Stomach smooth muscle (tissue), 2 donors: Measurements from ENCODE around the gene SLC5A2.

Source experiments
- H3K27ac ChIP-seq: one replicate; pipeline ENCODE4 v1.7.0; 2013; ENCODE audit warnings: mild to moderate bottlenecking, low read length, inconsistent platforms
- H3K27me3 ChIP-seq, 2 donors: one replicate each; pipeline ENCODE4 v1.7.0; 2013; ENCODE audit warnings: low read length in 2 of 2; ENCODE audit not compliant: insufficient read depth in 2 of 2, control insufficient read depth in 1 of 2
- H3K36me3 ChIP-seq, 2 donors: one replicate each; pipeline ENCODE4 v1.7.0; 2013; ENCODE audit warnings: low read length in 2 of 2; ENCODE audit not compliant: control insufficient read depth in 2 of 2, insufficient read depth in 2 of 2
- H3K4me1 ChIP-seq: one replicate; pipeline ENCODE4 v1.7.0; 2013; ENCODE audit warnings: low read length; ENCODE audit not compliant: control insufficient read depth, insufficient read depth
- H3K4me3 ChIP-seq, 2 donors: one replicate each; pipeline ENCODE4 v1.7.0; 2013; ENCODE audit warnings: low read length in 2 of 2
- H3K9ac ChIP-seq, 2 donors: one replicate each; pipeline ENCODE4 v1.7.0; 2013; ENCODE audit warnings: low read length in 2 of 2, mild to moderate bottlenecking in 1 of 2
- H3K9me3 ChIP-seq, 2 donors: one replicate each; pipeline ENCODE4 v1.7.0; 2013; ENCODE audit warnings: low read length in 2 of 2; ENCODE audit not compliant: control insufficient read depth in 2 of 2
- donor health status: healthy.
- donor health status: Pancreatic carcinoma.

SLC5A2 gene

DNA sequence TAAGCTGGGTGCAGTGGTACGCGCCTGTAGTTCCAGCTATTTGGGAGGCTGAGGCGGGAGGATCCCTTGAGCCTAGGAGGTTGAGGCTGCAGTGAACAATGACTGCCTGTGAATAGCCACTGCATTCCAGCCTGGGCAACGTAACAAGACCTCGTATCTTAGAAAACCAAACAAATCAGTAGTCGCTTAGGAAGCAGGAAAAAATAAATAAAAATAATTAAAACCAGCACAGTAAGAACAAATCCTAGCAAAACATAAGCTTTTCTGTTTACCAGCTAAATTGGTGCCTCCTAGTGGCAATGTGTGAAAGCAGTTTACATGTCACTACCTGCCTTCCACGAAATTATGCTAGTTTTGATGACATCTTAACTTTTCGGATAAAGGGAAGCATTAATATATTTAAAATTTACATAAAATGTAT lies 22.3 kb upstream of the SLC5A2 start:
- H3K4me1 ChIP-seq: peaks cover 34% of the 10 kb centered on the region
- H3K27me3 ChIP-seq: no peaks in the 10 kb centered on the region
- H3K27ac ChIP-seq: peak overlapping the region; percentile 86
- H3K4me3 ChIP-seq: peak overlapping the region; percentile 78 to 95
- no peaks in the 10 kb centered on the region for H3K9me3 ChIP-seq
- peak overlapping the region in 1 of 2 donors; percentile 56 for H3K9ac ChIP-seq
- H3K36me3 ChIP-seq: peaks cover 9 to 12% of the 10 kb centered on the region in 2 donors

DNA sequence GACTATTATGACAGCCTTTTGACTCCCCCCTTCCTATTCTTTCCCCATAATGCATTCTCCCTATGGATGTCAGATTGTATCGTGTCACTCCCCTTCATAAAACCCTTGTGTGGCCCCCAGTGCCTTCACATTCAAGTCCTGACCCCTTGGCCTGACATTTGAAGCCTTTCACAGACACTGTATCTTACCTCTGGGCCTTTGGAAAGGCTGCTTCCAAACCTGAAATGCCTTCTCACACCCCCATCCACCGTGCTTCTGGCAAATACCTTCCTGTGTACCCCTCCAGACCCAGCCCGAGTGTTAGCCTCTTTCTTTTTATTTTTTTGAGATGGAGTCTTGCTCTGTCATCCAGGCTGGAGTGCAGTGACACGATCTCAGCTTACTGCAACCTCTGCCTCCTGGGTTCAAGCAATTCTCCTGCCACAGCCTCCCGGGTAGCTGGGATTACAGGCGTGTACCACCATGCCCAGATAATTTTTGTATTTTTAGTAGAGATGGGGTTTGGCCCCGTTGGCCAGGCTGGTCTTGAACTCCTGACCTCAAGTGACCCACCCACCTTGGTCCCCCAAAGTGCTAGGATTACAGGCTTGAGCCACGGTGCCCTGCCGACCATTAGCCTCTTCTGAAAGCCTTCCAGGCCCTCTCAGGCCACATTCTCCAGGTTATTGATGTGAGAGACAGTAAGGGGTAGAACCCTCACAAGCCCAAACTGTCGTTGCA lies 21.6 kb upstream of the SLC5A2 start:
- H3K36me3 ChIP-seq: peaks cover 11 to 15% of the 10 kb centered on the region in 2 donors
- peaks cover 28% of the 10 kb centered on the region for H3K4me1 ChIP-seq
- H3K9me3 ChIP-seq: no peaks in the 10 kb centered on the region
- H3K4me3 ChIP-seq: no peak overlapping the region
- no peaks in the 10 kb centered on the region for H3K27me3 ChIP-seq
- no peak overlapping the region for H3K27ac ChIP-seq
- H3K9ac ChIP-seq: no peak overlapping the region

DNA sequence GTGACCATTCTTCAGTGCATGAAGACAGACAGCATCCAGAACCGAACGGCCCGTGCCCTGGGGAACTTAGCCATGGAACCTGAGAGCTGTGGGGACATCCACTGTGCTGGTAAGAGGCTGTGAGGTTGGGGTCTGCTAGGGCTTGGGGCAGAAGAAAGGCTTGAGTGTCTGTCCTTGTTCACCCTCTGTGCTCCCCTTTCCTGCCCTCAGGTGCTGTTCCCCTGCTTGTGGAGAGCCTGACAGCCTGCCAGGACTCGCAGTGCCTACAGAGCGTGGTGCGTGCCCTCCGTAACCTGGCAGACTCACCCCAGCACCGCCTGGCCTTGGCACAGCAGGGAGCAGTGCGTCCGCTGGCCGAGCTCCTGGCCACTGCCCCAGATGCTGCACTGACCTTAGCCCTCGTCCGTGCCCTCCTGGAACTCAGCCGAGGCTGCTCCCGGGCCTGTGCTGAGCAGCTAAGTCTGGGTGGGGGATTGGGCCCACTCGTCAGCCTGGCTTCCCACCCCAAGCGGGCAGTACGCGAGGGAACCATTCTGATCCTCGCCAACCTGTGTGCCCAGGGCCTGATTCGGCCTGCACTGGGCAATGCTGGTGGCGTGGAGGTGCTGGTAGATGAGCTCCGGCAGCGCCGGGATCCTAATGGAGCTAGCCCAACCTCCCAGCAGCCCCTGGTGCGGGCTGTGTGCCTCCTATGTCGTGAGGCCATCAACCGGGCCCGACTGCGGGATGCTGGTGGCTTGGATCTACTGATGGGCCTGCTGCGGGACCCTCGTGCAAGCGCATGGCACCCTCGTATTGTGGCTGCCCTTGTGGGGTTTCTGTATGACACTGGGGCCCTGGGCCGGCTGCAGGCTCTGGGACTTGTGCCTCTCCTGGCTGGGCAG lies 20.8 kb upstream of the SLC5A2 start:
- H3K27ac ChIP-seq: no peak overlapping the region
- H3K9me3 ChIP-seq: no peaks in the 10 kb centered on the region
- H3K27me3 ChIP-seq: no peaks in the 10 kb centered on the region
- no peak overlapping the region for H3K4me3 ChIP-seq
- H3K36me3 ChIP-seq: peaks cover 11 to 16% of the 10 kb centered on the region in 2 donors
- H3K9ac ChIP-seq: no peak overlapping the region
- peaks cover 20% of the 10 kb centered on the region for H3K4me1 ChIP-seq

DNA sequence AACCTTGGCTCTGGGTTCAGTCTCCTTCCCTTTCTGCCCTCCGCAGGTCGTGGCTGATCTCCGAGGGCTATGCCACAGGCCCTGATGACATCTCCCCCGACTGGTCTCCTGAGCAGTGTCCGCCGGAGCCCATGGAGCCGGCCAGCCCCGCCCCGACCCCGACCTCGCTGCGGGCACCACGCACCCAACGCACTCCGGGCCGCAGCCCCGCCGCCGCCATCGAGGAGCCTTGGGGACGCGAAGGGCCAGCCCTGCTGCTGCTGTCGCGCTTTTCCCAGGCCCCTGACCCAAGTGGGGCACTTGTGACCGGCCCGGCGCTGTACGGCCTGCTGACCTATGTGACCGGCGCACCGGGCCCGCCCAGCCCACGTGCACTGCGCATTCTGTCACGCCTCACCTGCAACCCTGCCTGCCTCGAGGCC lies 18.6 kb upstream of the SLC5A2 start:
- H3K36me3 ChIP-seq: peaks cover 11 to 17% of the 10 kb centered on the region in 2 donors
- H3K4me1 ChIP-seq: peaks cover 8% of the 10 kb centered on the region
- no peak overlapping the region for H3K27ac ChIP-seq
- H3K4me3 ChIP-seq: no peak overlapping the region
- no peaks in the 10 kb centered on the region for H3K27me3 ChIP-seq
- H3K9me3 ChIP-seq: no peaks in the 10 kb centered on the region
- H3K9ac ChIP-seq: no peak overlapping the region

DNA sequence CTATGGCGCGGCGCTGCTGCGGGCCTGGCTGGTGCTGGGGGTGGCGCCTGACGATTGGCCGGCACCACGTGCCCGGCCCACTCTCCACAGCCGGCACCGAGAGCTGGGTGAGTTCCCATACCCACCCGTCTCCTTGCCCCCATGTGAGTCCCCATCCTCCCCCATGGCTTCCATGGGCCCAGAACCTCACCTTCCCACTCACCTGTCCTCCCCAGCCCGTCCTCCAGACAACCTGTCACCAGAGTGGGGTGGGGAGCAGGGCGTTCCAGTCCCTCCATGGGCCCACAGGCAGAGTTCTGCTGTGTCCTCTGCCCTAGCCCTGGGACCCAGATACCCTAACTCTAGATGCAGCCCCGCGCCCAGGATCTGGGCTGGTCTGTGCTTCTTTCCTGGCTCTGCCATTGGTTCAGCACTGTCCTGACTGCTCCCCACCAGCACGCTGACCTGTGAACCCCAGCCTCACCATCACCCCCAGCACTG lies 18.1 kb upstream of the SLC5A2 start:
- no peak overlapping the region for H3K27ac ChIP-seq
- peaks cover 11 to 17% of the 10 kb centered on the region in 2 donors for H3K36me3 ChIP-seq
- peaks cover 8% of the 10 kb centered on the region for H3K4me1 ChIP-seq
- H3K9me3 ChIP-seq: no peaks in the 10 kb centered on the region
- H3K4me3 ChIP-seq: no peak overlapping the region
- no peak overlapping the region for H3K9ac ChIP-seq
- no peaks in the 10 kb centered on the region for H3K27me3 ChIP-seq

DNA sequence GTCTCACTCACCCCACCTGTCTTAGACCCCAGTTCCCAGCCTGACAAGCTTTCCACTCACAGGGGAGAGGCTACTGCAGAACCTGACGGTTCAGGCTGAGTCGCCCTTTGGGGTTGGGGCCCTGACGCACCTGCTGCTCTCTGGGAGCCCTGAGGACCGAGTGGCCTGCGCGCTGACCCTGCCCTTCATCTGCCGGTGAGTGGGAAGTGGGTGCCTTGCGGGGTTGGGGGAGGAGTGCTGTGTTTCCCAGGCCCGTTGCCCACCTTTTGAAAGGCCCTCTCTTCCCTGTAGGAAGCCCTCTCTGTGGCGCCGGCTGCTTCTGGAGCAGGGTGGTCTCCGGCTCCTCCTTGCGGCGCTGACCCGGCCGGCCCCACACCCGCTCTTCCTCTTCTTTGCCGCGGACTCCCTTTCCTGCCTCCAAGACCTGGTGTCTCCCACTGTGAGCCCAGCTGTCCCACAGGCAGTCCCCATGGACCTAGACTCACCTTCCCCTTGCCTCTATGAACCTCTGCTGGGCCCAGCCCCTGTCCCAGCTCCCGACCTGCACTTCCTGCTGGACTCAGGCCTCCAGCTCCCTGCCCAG lies 17.0 kb upstream of the SLC5A2 start:
- Histone ChIP-seq H3K27me3 (no peaks in the 10 kb centered on the region), H3K9me3 (no peaks in the 10 kb centered on the region)

DNA sequence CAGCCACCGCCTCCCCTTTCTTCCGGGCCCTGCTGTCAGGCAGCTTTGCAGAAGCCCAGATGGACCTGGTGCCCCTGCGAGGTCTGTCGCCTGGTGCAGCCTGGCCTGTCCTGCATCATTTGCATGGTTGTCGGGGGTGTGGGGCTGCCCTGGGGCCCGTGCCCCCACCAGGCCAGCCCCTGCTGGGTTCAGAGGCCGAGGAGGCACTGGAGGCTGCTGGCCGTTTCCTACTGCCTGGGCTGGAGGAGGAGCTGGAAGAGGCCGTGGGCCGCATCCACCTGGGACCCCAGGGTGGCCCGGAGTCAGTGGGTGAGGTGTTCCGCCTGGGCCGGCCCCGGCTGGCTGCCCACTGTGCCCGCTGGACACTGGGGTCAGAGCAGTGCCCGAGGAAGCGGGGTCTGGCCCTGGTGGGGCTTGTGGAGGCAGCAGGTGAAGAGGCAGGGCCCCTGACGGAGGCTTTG lies 16.5 kb upstream of the SLC5A2 start:
- Histone ChIP-seq H3K9ac (no peak overlapping the region), H3K4me1 (peaks cover 11% of the 10 kb centered on the region), H3K9me3 (no peaks in the 10 kb centered on the region), H3K36me3 (peaks cover 11 to 17% of the 10 kb centered on the region in 2 donors), H3K4me3 (no peak overlapping the region), H3K27ac (no peak overlapping the region), H3K27me3 (no peaks in the 10 kb centered on the region)

More for the DNA sequence above, 17.0 kb upstream of the SLC5A2 start:
- H3K36me3 ChIP-seq: peaks cover 11 to 17% of the 10 kb centered on the region in 2 donors
- no peak overlapping the region for H3K4me3 ChIP-seq
- no peak overlapping the region for H3K9ac ChIP-seq
- no peak overlapping the region for H3K27ac ChIP-seq
- H3K4me1 ChIP-seq: peaks cover 5% of the 10 kb centered on the region

DNA sequence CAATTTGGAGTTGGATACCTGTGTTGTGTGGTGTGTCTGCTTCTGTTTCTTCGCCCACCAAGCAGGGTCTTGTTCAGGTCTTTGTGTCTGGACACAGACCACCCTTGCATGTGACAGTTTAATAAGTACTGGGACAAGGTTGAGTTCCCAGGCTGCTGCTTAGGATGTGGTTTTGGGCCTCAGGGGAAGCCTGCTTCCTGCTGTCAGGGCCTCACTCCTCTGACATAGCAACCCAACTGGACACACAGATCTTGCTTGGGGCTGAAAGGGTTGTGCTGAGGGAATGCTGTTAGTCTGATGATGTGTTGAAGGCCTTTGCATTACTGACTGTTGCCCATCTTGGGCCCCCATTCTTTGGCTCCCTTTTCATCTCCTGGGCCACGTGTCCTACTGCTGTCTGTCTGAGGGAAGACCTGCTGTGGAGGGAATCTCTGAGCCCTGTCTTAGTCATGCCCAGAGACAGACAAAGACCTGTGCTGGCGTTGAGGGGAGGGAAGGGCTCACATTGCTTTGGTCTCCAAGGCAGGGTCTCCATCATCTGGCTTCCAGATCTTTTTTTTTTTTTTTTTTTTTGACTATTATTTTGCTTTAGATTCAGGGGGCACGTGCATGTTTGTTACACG lies 15.7 kb upstream of the SLC5A2 start:
- no peaks in the 10 kb centered on the region for H3K9me3 ChIP-seq
- no peak overlapping the region for H3K27ac ChIP-seq
- no peaks in the 10 kb centered on the region for H3K27me3 ChIP-seq
- H3K4me1 ChIP-seq: peaks cover 15% of the 10 kb centered on the region
- H3K36me3 ChIP-seq: peaks cover 9 to 13% of the 10 kb centered on the region in 2 donors
- H3K9ac ChIP-seq: no peak overlapping the region
- no peak overlapping the region for H3K4me3 ChIP-seq

DNA sequence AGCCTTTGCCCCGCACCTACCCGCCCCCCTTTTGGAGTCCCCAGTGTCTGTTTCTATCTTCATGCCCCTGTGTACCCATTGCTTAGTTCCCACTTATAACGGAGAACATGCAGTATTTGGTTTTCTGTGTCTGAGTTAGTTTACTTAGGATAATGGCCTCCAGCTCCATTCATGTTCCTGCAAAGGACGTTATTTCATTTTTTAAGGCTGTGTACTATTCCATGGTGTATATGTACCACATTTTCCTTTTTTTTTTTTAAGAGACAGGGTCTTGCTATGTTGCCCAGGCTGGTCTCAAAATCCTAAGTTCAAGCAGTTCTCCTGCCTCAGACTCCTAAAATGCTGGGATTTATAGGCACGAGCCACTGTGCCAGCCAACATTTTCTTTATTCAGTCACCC lies 15.1 kb upstream of the SLC5A2 start:
- Histone ChIP-seq H3K27ac (no peak overlapping the region), H3K36me3 (peaks cover 5 to 10% of the 10 kb centered on the region in 2 donors), H3K4me1 (peaks cover 17% of the 10 kb centered on the region), H3K27me3 (no peaks in the 10 kb centered on the region), H3K4me3 (no peak overlapping the region), H3K9ac (no peak overlapping the region), H3K9me3 (no peaks in the 10 kb centered on the region)

DNA sequence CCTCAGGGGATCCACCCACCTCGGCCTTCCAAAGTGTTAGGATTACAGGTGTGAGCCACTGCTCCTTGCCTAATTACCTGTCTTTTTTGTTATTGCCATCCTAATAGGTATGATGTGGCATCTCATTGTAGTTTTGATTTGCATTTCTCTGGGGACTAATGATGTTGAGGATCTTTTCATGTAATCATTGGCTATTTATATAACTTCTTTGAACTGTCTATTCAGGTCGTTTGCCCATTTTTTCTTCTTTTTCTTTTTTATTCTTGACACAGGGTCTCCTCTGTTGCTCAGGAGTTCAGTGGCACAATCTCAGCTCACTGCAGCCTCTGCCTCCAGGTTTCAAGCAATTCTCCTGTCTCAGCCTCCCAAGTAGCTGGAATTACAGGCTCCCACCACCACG lies 12.3 kb upstream of the SLC5A2 start:
- peak overlapping the region; percentile 99 for H3K27ac ChIP-seq

More for the DNA sequence above, 12.3 kb upstream of the SLC5A2 start:
- Histone ChIP-seq H3K4me3 (peak overlapping the region in 1 of 2 donors; percentile 96), H3K36me3 (peaks cover 18 to 25% of the 10 kb centered on the region in 2 donors), H3K4me1 (peaks cover 41% of the 10 kb centered on the region), H3K27me3 (no peaks in the 10 kb centered on the region), H3K9me3 (no peaks in the 10 kb centered on the region), H3K9ac (peak overlapping the region; percentile 98 to 99)
